CD4-positive, alpha-beta memory T cell (primary cell): ENCODE results near the gene ID4. TPM values are rescaled to one million over a fixed set of nuclear protein-coding genes. Genes with fewer than 3 reads are reported as not detected.
"Not testable (repeated sequence)": the region's sequence is repeated elsewhere in the genome, so short reads cannot be mapped to it uniquely, and the experiment has no call there.

Experiments
- CTCF ChIA-PET: fragments of 350-600 bp; sonication (Branson Sonifier 250); formaldehyde crosslinking; loops from one replicate; lab custom pipeline; 2021; ENCODE audit warnings: inconsistent platforms; ENCODE audit not compliant: partially characterized antibody; lab: Charles Lee
- POLR2A ChIA-PET: fragments of 350-600 bp; sonication (Branson Sonifier 250); formaldehyde crosslinking; loops from one replicate; lab custom pipeline; 2021; ENCODE audit not compliant: partially characterized antibody; lab: Charles Lee
- DNase-seq, 5 donors: peaks; one replicate each; pipeline versions ENCODE4 v3.0.0 to v3.0.0-alpha.2; 2020 to 2022; ENCODE audit warnings: mixed read lengths in 1 of 5
- H3K27ac ChIP-seq: one replicate; pipeline ENCODE4 v1.7.0; 2013; ENCODE audit warnings: low read depth, low read length
- H3K27me3 ChIP-seq: 2 replicates; pipeline ENCODE4 v1.7.0; 2013; ENCODE audit warnings: mild to moderate bottlenecking, low read length, moderate library complexity; ENCODE audit not compliant: insufficient read depth
- H3K36me3 ChIP-seq: 2 replicates; pipeline ENCODE4 v1.7.0; 2013; ENCODE audit warnings: mild to moderate bottlenecking, low read length, moderate library complexity; ENCODE audit not compliant: insufficient read depth
- H3K4me1 ChIP-seq: 2 replicates; pipeline ENCODE4 v1.7.0; 2013; ENCODE audit warnings: mild to moderate bottlenecking, low read length, moderate library complexity; ENCODE audit not compliant: insufficient read depth
- H3K4me3 ChIP-seq, 2 donors: one replicate each; pipeline ENCODE4 v1.7.0; 2013; ENCODE audit warnings: low read length in 2 of 2, mild to moderate bottlenecking in 1 of 2
- H3K9me3 ChIP-seq, 2 donors: one replicate each; pipeline ENCODE4 v1.7.0; 2013; ENCODE audit warnings: low read length in 2 of 2, control low read depth in 1 of 2; ENCODE audit not compliant: control insufficient read depth in 1 of 2
- H3K27ac Mint-ChIP-seq, 7 donors: one replicate each; pipeline ENCODE4 v1.8.0; 2020 to 2021; ENCODE audit warnings: mixed read lengths in 7 of 7, mild to moderate bottlenecking in 6 of 7, inconsistent platforms in 3 of 7, moderate library complexity in 3 of 7
- H3K27me3 Mint-ChIP-seq, 2 donors: one replicate each; pipeline ENCODE4 v1.8.0; 2020 to 2021; ENCODE audit warnings: mixed read lengths in 2 of 2
- H3K36me3 Mint-ChIP-seq, 2 donors: one replicate each; pipeline ENCODE4 v1.8.0; 2020 to 2021; ENCODE audit warnings: mixed read lengths in 2 of 2, inconsistent platforms in 1 of 2, mild to moderate bottlenecking in 1 of 2
- H3K4me1 Mint-ChIP-seq, 4 donors: one replicate each; pipeline ENCODE4 v1.8.0; 2020 to 2021; ENCODE audit warnings: mixed read lengths in 4 of 4, mild to moderate bottlenecking in 1 of 4
- H3K4me3 Mint-ChIP-seq, 8 donors: one replicate each; pipeline ENCODE4 v1.8.0; 2020 to 2021; ENCODE audit warnings: mixed read lengths in 8 of 8, mild to moderate bottlenecking in 7 of 8, moderate library complexity in 6 of 8, inconsistent platforms in 3 of 8
- H3K9me3 Mint-ChIP-seq, 8 donors: one replicate each; pipeline ENCODE4 v1.8.0; 2020 to 2021; ENCODE audit warnings: mixed read lengths in 8 of 8, mild to moderate bottlenecking in 5 of 8, inconsistent platforms in 3 of 8, moderate library complexity in 1 of 8
- intact Hi-C: fragments of 100-400 bp; cut with micrococcal nuclease; formaldehyde crosslinking; loops from one replicate; pipeline ENCODE4 v1.15.1; 2023
- polyA plus RNA-seq, 2 donors: library from polyadenylated mRNA; unstranded; fragments of 300-500 nt; fragmentation: Illumina TruSeq; gene quantifications; one replicate each; pipeline ENCODE4 v1.2.3, GENCODE V29; 2021
- total RNA-seq, 2 experiments: library from RNA; stranded (reverse); gene quantifications; one replicate each; pipeline ENCODE4 v1.2.3, GENCODE V29; 2021

The ID4 gene
- total and polyA plus RNA-seq, 4 experiments from 2014 or later, result not detected

GRCh38 chr6:19851241-19852089 lies 14.3 kb downstream of the ID4 start:
- Mint-ChIP-seq H3K27me3 (no peaks in the 10 kb centered on the region), H3K4me1 (no peaks in the 10 kb centered on the region), H3K36me3 (no peaks in the 10 kb centered on the region), H3K9me3 (peaks cover 0 to 6% (median 0%) of the 10 kb centered on the region in 8 donors), H3K4me3 (no peak overlapping the region), H3K27ac (no peak overlapping the region)
- Histone ChIP-seq H3K9me3 (no peaks in the 10 kb centered on the region), H3K36me3 (no peaks in the 10 kb centered on the region), H3K4me1 (no peaks in the 10 kb centered on the region), H3K27ac (no peak overlapping the region), H3K4me3 (no peak overlapping the region), H3K27me3 (no peaks in the 10 kb centered on the region)
- CTCF ChIA-PET, result no interaction called here
- intact Hi-C loops, result no loop called here
- no peak for DNase-seq
- POLR2A ChIA-PET, result no interaction called here

- Histone ChIP-seq H3K27me3 (no peaks in the 10 kb centered on the region), H3K36me3 (no peaks in the 10 kb centered on the region), H3K9me3 (no peaks in the 10 kb centered on the region), H3K4me1 (no peaks in the 10 kb centered on the region), H3K4me3 (no peak overlapping the region), H3K27ac (no peak overlapping the region)
- Mint-ChIP-seq H3K36me3 (no peaks in the 10 kb centered on the region), H3K27ac (no peak overlapping the region), H3K27me3 (no peaks in the 10 kb centered on the region), H3K4me3 (no peak overlapping the region), H3K9me3 (peaks cover 0 to 6% (median 0%) of the 10 kb centered on the region in 8 donors), H3K4me1 (no peaks in the 10 kb centered on the region)
- CTCF ChIA-PET, result interaction anchor here (0.6 kb wide), 1 partner anchor 9 kb away, joined by 3 read pairs; no protein-coding TSS in a partner anchor
- intact Hi-C loops, result no loop called here
- DNase-seq, result no peak
- POLR2A ChIA-PET, result no interaction called here
These were observed 14.9 kb downstream of the ID4 start for GRCh38 chr6:19852090-19852457.

GRCh38 chr6:19852927-19853326 lies 15.8 kb downstream of the ID4 start:
- Mint-ChIP-seq H3K4me3 (no peak overlapping the region), H3K27me3 (no peaks in the 10 kb centered on the region), H3K4me1 (no peaks in the 10 kb centered on the region), H3K27ac (no peak overlapping the region), H3K9me3 (peaks cover 0 to 6% (median 0%) of the 10 kb centered on the region in 8 donors), H3K36me3 (no peaks in the 10 kb centered on the region)
- Histone ChIP-seq H3K4me3 (no peak overlapping the region), H3K36me3 (no peaks in the 10 kb centered on the region), H3K4me1 (no peaks in the 10 kb centered on the region), H3K27me3 (no peaks in the 10 kb centered on the region), H3K27ac (no peak overlapping the region), H3K9me3 (no peaks in the 10 kb centered on the region)
- intact Hi-C loops, result no loop called here
- ChIA-PET POLR2A (no interaction called here), CTCF (no interaction called here)
- DNase-seq, result no peak

GRCh38 chr6:19854421-19855015 lies 17.3 kb downstream of the ID4 start:
- intact Hi-C loops, H3K9me3 ChIP-seq, H3K27ac Mint-ChIP-seq, DNase-seq, CTCF ChIA-PET, H3K4me1 ChIP-seq, H3K36me3 ChIP-seq, H3K4me3 ChIP-seq, H3K27ac ChIP-seq, H3K4me1 Mint-ChIP-seq, H3K27me3 Mint-ChIP-seq, H3K4me3 Mint-ChIP-seq, H3K9me3 Mint-ChIP-seq, POLR2A ChIA-PET, H3K27me3 ChIP-seq, H3K36me3 Mint-ChIP-seq: not testable (repeated sequence)

GRCh38 chr6:19855536-19855935 lies 18.4 kb downstream of the ID4 start:
- ChIA-PET CTCF (no interaction called here), POLR2A (no interaction called here)
- Mint-ChIP-seq H3K27me3 (peaks cover 0 to 1% of the 10 kb centered on the region in 2 donors), H3K36me3 (no peaks in the 10 kb centered on the region), H3K27ac (no peak overlapping the region), H3K9me3 (peaks cover 0 to 6% (median 0%) of the 10 kb centered on the region in 8 donors), H3K4me1 (no peaks in the 10 kb centered on the region), H3K4me3 (no peak overlapping the region)
- Histone ChIP-seq H3K4me1 (no peaks in the 10 kb centered on the region), H3K27me3 (no peaks in the 10 kb centered on the region), H3K4me3 (no peak overlapping the region), H3K27ac (no peak overlapping the region), H3K9me3 (no peaks in the 10 kb centered on the region), H3K36me3 (no peaks in the 10 kb centered on the region)
- intact Hi-C loops, result no loop called here
- DNase-seq, result no peak

GRCh38 chr6:19857139-19857538 lies 20.0 kb downstream of the ID4 start:
- ChIA-PET CTCF (no interaction called here), POLR2A (no interaction called here)
- Mint-ChIP-seq H3K4me3 (no peak overlapping the region), H3K27ac (no peak overlapping the region), H3K4me1 (no peaks in the 10 kb centered on the region), H3K9me3 (peaks cover 0 to 6% (median 0%) of the 10 kb centered on the region in 8 donors), H3K27me3 (peaks cover 0 to 1% of the 10 kb centered on the region in 2 donors), H3K36me3 (no peaks in the 10 kb centered on the region)
- no peaks in the 10 kb centered on the region for H3K4me1 ChIP-seq
- DNase-seq, result no peak
- H3K4me3 ChIP-seq, result no peak overlapping the region
- H3K27me3 ChIP-seq, result no peaks in the 10 kb centered on the region
- intact Hi-C loops, result no loop called here
- H3K27ac ChIP-seq, result no peak overlapping the region
- H3K9me3 ChIP-seq, result no peaks in the 10 kb centered on the region
- H3K36me3 ChIP-seq, result no peaks in the 10 kb centered on the region

DNA sequence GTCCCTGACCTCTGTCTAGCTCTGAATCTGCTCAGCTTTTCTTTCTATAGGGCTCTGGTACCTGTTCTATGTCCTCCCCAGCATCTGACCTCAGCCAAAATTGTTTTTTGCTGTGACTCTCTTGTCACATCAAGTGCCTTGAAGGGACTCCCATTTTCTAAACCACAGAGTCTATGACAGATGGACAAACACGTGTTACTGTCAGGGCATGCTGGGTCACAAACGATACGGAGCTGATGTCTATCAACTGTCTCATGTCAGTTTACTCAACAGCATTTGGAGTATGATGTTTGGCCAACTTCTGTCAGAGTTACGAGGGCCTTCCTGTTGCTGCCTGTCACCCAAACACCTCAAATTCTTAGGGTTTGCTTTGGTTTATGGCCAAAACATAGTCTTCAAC lies 20.5 kb downstream of the ID4 start:
- intact Hi-C loops, result no loop called here

More for the DNA sequence above, 20.5 kb downstream of the ID4 start:
- DNase-seq, result no peak
- H3K4me1 ChIP-seq, result no peaks in the 10 kb centered on the region
- H3K27me3 Mint-ChIP-seq, result peaks cover 0 to 1% of the 10 kb centered on the region in 2 donors
- peaks cover 0 to 6% (median 0%) of the 10 kb centered on the region in 8 donors for H3K9me3 Mint-ChIP-seq
- ChIA-PET POLR2A (no interaction called here), CTCF (no interaction called here)
- H3K36me3 ChIP-seq, result no peaks in the 10 kb centered on the region
- H3K4me1 Mint-ChIP-seq, result no peaks in the 10 kb centered on the region
- no peak overlapping the region for H3K4me3 Mint-ChIP-seq
- no peaks in the 10 kb centered on the region for H3K9me3 ChIP-seq
- H3K27me3 ChIP-seq, result no peaks in the 10 kb centered on the region
- H3K27ac ChIP-seq, result no peak overlapping the region
- H3K27ac Mint-ChIP-seq, result no peak overlapping the region
- no peak overlapping the region for H3K4me3 ChIP-seq
- no peaks in the 10 kb centered on the region for H3K36me3 Mint-ChIP-seq
